Medulla oblongata (tissue), 1 donor: Measurements from ENCODE around the gene STAG2.
"Not testable (repeated sequence)": the region's sequence is repeated elsewhere in the genome, so short reads cannot be mapped to it uniquely, and the experiment has no call there.

Experiments used
- DNase-seq: peaks from one replicate; pipeline ENCODE4 v3.0.0-alpha.2; 2015; ENCODE audit errors: extremely low spot score

STAG2 gene

DNA sequence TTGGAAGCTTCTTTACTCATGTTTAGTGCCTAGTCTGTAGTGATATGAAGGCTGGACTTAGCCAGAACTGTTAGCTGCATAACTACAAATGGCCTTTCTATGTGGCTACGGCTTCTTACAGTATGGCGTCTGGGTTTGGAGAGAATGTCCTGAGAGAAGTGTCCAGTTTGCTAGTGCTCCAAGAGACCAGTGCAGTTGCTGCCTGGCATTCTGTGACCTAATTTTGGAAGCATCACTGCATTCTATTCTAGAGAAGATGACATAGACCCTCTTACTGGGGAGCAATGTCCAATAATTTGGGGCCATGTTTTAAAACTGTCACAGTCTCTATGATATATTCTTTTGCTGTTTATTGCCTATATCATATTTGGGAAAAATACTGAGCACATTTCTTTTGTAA is 74.2 kb downstream of the STAG2 start:
- no peak for DNase-seq

DNA sequence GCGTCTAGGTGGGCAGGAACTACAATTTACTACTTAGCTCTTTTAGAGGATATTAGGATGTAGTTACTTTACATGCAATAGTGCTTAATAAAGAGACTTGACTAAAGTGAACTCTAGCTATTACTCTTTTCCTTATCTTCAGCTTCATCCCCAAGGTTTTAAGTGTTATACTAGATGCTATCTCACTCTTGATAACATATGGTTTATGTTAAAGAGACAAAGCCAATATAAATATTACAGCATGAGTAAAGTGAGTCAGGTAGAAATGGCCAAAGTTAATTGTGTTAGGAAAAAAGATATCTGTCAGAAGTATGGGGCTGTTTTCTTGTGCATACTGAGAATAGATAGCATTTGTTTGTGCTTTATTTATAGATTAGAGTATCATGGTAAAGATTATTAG is 80.5 kb downstream of the STAG2 start:
- no peak for DNase-seq

DNA sequence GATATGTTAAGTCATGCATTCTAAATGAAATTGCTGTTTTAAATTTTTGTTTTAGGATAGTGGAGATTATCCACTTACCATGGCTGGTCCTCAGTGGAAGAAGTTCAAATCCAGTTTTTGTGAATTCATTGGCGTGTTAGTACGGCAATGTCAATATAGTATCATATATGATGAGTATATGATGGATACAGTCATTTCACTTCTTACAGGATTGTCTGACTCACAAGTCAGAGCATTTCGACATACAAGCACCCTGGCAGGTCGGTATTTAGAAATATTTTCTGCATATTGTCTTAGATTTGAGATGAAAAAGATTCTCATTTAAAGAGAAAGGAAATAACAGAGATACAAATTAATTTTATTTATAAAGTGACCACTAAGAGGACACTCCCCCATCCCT is 83.6 kb downstream of the STAG2 start:
- no peak for DNase-seq

DNA sequence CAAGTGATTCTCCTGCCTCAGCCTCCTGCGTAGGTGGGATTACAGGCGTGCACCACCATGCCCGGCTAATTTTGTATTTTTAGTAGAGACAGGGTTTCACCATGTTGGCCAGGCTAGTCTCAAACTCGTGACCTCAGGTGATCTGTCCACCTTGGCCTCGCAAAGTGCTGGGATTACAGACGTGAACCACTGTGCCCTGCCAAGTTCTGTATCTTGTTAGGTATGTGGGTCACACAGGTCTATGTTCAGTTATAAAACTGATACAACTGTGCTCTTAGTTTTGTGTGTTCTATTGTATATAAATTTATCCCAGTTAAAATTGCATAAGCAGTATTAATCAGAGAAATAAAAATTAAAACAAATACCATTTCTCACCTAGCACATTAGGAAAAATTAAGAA is 122.9 kb downstream of the STAG2 start:
- not testable (repeated sequence) for DNase-seq

DNA sequence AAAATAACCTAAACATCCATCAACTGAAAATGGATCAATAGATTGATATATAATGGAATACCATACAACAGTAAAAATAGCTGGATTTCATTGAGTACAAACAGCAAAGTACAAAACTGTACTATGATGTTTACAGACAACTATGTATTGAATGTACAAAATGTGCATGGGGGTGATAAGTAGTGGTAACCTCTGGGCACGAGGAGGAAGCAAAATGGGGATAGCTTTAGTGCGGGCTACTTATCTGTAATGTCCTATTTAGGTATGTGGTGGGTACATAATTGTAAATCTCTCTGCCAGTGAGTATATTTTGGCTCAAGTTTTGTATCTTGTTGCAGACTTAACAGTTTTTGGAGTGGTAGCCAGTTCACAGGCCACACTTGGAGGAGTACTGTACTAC is 123.6 kb downstream of the STAG2 start:
- DNase-seq: no peak

DNA sequence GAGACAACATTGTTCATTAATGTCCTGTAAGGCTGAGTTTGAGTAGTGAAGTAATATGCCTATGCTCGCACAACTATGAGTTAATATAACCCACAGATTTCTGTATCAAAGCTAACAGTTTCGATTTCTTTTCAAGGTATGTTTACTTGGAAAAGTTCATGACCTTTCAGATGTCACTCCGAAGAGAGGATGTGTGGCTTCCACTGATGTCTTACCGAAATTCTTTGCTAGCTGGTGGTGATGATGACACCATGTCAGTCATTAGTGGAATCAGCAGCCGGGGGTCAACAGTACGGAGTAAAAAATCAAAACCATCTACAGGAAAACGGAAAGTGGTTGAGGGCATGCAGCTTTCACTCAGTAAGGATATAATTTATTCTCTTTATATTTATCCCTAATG is 124.9 kb downstream of the STAG2 start:
- no peak for DNase-seq

DNA sequence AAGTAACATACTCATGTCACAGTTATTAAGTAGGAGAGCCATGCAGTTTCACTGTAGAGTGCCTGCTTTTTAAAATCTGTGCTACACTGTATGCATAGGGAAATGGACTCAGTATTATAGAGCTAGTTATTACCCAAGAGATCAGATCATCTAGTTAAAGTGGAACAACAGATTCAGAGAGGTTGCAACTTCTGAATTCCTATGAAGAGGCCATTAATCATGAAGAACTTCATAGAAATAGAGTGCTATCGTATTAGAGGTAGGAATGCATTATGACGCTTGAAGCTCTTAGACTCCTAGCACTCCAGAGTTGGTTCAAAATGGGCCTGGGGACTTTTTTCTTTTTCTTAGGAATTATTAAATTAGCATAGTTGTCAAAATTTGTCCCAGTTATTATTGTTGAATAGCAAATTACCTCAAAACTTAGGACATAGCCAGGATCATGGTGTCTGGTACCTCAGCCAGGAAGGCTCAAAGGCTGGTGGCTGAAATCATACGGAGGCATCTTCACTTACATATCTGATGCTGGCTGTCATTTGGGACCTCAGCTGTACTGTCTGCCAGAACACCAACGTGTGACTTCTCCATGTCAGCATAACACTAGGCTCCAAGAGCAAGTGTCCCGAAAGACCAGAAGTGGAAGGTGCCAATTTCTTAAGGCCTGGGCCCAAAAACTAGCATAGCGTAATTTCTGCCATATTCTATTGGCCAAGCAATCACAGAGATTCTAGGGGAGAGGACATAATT is 125.7 kb downstream of the STAG2 start:
- DNase-seq: no peak

DNA sequence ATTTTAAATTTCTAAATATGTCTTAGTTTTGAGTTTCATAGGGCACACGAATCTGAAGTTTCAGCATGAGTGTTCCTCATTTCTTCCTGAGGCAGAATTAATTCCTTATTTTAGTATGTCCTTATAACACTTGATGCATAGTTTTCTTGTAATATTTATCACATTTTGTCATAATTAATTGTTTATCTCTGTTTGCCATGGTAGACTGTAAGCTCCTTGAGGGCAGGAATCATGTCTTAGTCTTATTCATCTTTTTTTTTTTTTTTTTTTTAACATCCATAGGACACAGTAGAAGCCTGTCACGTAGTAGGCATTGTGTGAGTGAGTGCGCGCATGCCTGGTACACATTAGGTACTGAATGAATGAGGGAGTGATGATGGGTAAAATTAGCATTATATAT is 131.7 kb downstream of the STAG2 start:
- DNase-seq: no peak

DNA sequence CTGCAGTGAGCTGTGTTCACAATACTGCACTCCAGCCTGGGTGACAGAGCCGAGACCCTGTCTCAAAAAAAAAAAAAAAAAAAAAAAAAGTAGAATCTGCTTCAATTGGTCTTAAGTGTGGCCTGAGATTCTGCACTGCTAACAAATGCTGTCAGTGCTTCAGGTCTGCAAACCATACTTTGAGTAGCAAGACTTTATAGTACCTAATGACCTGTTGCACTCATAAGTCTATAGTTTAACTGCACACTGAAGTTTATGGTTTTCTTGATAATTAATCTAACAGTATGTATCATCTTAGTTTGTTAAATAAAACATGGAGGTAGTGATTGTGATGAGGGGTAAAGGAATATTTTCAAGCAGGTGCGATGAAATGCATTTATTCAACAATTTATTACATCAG is 135.6 kb downstream of the STAG2 start:
- no peak for DNase-seq

DNA sequence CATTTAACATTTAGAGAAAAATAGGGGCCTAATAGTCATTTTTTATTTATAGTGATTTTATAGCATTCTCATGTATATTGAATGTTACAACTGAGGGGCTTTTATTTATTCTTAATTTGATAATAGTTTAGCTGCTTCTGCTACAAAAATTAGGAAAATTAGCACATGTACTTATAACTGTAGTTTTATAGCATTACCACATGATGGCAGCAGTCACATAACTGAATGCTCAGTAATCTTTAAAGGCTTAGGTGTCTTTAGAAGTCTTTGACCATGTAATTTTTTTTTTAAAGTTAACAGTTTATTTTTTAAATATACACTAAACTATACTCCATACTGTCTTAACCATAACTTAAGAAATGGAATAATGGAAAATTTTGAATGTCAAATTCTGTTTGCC is 136.6 kb downstream of the STAG2 start:
- DNase-seq: peak; percentile 7

DNA sequence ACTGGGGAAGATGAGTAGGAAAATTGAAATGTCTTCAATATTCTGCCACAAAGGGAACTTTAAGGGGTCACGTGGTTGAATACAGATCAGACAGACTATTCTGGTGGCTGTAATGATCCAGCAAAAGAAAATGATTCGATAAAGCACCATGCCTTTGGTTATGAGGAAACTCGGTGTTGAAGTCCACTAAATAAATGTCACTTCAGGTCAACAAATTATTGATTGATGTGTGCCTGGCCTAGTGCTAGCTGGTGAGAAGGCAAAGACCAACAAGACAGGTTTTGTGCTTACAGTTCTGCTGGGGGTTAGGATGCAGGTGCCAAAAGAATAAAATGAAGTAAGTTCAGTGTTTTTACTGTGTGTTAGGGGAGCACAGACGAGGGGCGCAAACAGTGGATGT is 142.5 kb downstream of the STAG2 start:
- no peak for DNase-seq

DNA sequence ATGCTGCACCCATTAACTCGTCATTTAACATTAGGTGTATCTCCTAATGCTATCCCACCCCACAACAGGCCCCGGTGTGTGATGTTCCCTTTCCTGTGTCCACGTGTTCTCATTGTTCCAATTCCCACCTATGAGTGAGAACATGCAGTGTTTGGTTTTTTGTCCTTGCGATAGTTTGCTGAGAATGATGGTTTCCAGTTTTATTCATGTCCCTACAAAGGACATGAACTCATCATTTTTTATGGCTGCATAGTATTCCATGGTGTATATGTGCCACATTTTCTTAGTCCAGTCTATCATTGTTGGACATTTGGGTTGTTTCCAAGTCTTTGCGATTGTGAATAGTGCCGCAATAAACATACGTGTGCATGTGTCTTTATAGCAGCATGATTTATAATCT is 143.0 kb downstream of the STAG2 start:
- not testable (repeated sequence) for DNase-seq

DNA sequence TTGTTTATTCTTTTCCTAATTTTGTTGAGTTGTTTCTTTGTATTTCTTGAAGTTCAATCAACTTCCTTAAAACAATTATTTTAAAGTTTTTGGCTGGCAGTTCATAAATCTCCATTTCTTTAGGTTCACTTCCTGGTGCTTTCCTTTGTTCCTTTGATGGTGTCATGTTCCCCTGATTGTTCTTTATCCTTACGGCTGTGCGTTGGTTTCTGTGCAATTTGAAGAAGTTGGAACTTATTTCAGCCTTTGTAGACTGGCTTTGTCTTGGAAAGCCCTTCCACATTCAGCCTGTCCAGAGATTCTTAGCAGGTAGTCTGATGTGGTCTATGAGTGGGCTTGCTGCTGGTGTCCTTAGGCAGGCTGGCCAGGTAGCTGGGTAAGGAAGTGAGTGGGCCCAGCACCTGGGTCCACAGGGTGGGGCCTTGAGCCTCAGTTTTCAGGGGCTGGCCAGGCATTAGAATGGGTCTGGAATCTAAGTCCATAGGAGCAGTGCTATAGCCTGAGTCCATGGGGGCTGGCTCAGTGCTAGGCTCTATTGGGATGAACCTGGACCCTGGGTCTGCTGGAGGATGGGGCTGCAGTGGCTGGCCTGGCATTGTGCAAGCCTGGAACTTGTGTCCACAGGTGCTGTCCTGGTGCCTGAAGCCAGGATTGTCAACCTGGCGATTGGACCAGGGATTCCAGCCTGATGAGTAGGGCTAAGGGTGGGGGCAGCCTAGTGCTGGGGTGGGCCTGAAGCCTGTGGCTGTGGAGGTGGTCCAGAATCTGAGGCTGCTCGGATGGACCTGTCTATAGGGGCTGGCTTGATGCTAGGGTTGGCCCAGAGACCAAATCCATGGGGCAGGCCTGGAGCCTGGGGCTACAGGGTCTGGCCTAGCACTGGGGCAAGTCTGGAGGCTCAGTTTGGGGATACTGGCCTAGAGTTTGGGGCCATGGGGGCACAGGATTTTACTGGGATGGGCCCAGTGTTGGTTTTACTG is 152.4 kb downstream of the STAG2 start:
- no peak for DNase-seq

DNA sequence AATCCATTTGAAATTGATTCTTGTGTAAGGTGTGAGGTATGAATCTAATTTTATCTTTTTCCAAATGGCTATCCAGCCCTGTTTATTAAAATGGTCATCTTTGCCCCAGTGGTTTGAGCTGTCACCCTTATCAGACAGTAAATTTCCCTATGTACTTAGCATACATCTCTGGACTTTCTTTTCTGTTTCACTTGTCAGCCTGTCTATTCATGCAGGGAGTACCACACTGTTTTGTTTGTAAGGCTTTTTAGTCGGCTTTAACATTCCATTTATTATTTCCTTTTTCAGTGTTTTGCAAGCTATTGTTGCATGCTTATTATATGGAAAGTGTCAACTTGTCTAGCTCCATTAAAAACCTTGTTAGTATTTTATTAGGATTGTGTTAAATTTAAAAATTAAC is 155.8 kb downstream of the STAG2 start:
- DNase-seq: no peak

DNA sequence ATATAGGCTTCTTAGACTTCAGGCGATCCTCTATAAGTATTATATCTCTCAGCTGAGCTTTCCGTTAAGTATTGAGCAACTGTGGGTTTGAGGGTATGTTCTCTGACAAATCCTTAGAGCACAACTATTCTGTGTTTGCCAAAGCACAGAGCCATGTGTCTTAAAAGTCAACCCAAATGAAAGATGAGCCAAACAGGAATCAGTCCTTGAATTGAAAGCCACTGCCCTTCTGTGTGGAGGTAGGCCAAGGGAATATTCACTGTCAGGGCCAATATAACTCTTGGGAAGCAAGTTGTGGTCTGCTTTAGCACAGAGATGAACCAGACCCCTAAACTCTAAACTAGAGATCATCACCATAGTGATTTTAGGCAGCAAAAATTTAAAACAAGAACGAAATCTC is 164.0 kb downstream of the STAG2 start:
- no peak for DNase-seq

DNA sequence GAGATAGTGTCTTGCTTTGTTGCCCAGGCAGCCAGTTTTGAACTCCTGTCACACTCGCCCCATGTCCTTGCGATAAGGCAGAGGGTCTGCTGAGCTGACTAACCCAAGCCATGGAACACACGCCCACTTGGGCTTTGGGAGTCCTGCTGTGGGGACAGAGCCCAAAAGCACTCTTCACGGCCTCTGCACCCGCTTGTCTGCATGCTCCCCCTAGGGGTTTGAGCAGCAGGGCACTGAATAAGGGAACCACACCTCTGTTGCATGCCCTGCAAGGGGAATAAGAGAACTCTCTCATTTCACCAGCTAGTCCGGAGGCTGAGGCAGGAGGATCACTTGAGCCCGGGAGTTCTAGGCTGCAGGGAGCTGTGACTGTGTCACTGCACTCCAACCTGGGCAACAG is 166.0 kb downstream of the STAG2 start:
- DNase-seq: no peak

DNA sequence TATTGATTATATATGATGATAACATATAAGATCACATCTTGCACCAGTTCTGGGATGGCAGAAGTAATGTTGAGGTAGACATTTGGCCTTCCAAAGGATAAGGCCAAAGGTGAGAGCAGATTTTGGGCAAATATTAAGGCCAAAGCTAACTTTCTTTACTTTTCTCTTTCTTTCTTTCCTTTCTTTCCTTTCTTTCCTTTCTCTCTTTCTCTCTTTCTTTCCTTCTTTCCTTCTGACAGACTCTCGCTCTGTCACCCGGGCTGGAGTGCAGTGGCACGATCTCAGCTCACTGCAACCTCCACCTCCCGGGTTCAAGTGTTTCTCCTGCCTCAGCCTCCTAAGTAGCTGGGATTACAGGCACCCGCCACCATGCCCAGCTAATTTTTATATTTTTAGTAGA is 170.9 kb downstream of the STAG2 start:
- not testable (repeated sequence) for DNase-seq

DNA sequence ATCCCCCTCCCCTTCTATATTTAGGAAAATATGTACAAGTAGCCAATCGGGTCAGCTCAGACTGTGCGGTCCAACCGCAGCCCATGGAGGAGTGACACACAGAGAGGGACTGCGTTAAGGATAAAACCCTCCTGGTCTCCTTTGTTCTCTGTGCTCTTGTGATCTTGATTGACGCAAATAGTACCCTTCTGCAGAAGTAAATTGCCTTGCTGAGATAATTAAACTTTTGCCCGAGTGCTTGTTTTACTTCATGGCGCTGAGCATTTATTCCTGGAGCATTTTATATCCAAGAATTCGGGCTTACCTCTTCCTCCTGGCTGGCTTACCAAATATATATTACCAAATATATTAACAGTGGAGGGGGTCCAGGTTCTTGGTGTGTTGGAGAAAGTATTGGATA is 184.2 kb downstream of the STAG2 start:
- DNase-seq: no peak

DNA sequence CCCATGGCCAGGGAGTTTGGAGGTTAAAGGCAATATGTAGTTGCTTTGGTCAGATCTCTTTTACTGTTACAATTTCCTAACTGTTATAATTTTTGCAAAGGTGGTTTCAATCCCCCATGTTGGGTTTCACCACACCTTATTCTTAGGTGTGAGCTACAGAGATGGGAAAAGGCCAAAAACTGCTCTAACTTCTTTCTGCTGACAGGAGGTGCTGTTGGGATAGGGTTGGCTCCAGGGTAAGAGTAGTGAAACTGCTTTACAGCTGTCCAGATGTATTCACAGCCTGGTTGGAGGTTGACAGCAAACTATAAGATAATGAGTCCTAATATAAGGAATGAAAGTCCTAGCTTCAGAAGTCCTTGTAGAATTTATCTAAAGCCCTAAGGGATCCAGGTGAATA is 189.7 kb downstream of the STAG2 start:
- DNase-seq: no peak
